GM18867 (cell line): Measurements from ENCODE around the gene AFF3.

ENCODE experiments used
- ATAC-seq: cut with Tn5 transposase; IDR thresholded peaks from one replicate; pipeline ENCODE4 v1.9.1; 2021; ENCODE audit warnings: mild to moderate bottlenecking, moderate library complexity; ENCODE audit not compliant: unreplicated experiment

Gene AFF3

DNA sequence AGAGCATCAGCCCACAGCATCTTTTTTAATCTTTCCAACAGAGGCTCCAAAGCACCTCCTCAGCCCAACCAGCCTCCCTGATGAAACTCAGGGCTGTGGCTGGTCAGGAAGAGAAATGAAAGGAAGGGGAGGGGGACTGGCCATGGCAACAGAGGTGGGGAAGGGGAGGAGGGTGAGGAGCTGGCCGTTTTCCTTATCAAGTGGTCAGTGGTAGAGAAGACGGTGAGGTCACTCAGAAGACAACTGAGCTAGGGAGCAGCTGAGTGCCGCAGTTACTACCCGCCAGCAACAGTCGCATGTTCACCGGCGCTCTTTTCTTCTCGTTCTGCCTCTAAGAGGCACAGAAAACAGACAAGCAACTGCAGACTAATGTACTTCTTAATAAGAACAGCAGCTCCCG lies 97.4 kb downstream of the AFF3 start:
- ATAC-seq = no peak

DNA sequence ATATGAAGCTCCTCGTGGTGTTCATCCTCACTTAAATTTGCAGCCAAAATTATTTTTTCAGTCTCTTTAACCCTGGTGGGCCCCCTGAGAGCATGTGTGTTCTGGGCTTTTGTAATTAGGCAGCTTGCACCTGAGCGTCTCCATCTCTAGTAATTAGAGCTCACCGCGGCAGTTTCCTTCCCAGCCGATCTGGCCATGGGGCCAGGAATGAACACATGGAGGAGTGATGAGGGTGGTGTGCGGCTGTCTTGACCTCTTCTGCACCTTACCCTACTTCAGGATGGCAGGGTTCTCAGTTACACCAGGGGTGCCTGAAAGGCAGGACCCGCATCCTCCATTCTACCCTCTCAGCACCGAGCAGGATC lies 98.5 kb downstream of the AFF3 start:
- no peak for ATAC-seq

DNA sequence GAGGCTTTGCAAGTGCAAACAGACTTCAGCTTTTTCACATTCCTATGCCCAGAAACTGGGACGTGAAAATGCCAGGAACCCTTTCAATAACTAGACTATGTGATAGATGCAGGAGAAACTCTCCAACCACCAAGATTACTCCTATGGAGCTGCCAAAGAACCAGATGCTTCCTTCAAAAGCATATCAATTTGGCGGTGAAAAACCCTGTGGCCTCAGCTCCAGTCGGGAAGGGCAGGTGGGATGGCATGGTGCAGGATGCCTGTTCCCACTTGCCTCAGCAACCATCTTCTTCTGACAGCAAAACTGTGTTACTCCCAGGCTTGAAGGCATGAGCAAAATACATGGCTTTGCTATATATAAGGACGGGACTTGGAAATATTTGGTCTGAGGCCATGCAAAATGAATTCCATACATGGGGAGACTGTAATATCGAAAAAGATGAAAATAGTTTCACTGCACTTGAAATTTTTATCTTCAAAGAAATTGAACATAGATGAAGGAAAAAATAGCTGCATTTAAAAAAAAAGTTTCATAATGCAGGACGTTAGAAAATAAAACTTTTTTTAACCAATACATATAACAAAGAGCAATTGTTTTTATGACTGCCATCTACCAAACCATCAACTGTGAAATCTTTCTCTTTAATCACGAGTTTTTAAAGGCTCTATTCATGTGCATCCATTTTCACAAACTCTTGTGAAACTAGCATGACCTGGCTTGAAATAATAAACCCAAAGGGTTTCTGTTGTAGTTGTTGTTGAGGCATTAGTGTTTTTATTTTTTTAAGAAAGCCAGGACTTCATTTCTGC lies 99.1 kb downstream of the AFF3 start:
- no peak for ATAC-seq

DNA sequence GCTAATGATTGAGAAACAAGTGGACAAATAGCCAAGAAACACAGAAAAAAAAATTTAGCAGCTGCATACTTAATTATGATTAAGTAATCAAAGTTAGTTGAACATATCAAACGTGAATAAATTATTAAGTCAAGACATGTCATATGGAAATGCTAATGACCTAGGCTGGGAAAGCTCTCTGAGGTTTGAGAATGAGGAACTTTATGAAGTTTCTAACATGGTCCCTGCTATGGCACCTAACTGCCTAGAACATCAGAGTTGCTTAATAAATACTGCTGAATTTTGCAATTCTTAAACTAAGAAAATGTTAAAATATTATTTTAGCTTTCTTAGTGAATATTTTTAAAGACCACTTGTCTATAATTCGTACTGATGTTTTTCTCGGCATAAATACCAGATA lies 99.8 kb downstream of the AFF3 start:
- no peak for ATAC-seq

DNA sequence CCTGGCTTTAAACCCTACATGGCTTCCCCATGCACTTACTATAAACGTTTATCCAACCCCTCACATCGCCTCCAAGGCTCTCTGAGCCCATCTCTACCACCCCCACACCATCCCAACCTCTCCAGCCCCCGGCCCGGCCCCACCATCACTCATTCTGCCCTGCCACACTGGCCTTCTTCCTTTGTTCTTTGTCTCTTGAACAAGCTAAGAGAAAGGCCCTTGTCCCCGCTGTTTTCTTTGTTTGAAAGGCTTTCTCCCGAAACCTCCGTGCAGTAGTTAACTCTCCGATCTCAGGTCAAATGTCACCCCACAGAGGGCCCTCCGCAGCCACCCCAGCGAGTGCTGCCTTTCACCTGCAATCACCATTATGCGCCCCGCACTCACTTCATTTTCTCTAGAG lies 100.4 kb downstream of the AFF3 start:
- ATAC-seq = no peak

DNA sequence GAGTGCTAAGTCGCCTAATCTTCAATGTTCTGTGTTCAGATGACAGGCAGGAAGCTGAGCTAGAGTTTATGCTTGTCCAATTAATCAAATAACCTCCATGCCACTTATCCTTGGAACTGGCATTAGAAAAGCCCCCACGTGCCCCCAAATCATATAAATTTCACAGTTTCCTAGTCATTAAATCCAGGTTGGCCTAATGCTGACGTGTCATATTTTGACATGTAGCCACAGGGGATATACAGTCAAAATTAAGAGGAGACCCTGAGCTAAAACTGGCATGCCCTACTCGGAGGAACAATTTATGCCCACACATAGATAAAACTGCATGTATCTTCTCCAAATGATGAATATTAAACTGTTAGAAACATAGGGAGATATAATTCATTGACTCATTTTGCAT lies 101.0 kb downstream of the AFF3 start:
- no peak for ATAC-seq

DNA sequence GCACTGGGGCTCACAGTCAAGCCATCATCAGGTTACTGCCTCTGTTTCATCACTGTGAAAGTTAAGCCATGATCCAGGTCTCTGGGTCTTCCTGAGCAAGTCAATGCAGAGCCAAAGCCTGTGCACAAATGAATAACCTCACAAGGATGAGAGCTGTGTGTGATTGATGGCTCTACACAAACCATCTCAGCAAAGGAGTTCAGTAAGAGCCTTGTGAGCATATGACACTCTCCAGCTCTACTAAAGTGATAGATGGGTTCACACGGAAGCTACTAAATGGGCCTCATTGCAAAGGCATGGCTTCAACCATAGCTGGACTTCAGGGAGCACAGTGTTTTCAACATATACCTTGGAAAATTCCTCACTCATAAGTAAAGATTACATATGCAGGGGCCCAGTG lies 101.5 kb downstream of the AFF3 start:
- no peak for ATAC-seq

DNA sequence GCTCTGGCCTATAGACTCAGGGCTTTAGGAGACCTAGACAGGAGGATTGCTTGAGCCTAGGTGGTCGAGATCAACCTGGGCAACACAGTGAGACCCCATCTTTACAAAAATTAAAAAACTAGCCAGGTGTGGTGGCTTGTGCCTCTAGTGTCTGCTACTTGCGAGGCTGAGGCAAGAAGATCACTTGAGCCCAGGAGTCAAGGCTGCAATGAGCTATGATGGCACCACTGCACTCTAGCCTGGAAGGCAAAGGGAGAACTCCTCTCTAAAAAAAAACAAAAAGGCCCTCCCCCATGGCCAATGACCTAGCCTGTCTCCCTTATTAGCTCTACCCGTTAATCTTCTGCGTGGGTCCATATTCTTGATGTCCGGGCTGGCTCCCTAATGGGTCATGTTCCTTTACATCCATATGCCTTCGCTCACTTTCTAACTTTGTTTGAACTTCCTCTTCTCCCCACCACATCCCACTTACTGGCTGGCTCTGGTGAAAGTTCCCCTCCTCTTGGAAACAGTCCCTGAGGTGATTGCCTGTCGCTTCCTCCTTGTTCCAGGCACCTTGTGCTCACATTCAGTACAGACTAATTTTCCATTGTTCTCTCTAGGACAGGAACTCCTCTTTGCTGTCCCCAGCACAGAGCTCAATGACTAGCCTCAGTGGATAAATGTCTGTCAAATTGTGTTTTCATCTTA lies 103.0 kb downstream of the AFF3 start:
- ATAC-seq = no peak

DNA sequence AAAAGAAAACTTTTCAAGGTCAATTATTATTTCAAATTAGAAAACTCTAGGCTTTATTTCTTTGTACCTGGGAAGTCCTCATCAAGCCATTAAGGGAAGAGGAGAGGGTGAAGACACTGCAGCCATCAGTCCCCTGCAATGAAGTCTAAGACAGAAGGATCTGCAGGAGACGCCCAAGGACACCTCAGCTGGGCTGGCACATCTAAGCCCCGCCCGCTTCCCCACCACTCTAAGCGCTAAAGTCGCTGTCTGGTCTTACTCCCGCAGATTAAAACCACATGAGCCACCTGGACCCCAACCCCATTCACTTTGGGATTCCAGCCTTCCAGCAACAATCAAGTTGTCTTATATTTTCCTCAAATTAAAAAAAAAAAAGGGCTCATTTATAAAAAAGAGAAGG lies 104.4 kb downstream of the AFF3 start:
- no peak for ATAC-seq

DNA sequence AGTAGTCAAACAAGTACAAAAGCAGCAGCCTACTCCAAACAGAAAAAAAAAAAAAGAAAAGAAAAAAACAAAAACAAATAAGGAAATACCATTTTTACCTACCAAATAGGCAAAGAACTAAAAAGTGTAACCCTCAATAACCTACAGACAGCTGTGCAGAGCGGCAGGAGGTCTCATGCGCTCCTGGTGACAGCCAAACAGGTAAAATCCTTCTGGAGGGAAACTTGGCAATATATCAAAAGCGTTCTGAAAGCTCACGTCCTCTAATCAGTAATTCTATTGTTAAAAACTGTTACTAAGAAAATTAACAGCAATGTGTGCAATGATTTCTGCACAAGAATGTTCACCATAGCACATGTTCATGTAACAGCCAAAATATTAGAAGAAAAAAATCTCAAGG lies 105.6 kb downstream of the AFF3 start:
- no peak for ATAC-seq

DNA sequence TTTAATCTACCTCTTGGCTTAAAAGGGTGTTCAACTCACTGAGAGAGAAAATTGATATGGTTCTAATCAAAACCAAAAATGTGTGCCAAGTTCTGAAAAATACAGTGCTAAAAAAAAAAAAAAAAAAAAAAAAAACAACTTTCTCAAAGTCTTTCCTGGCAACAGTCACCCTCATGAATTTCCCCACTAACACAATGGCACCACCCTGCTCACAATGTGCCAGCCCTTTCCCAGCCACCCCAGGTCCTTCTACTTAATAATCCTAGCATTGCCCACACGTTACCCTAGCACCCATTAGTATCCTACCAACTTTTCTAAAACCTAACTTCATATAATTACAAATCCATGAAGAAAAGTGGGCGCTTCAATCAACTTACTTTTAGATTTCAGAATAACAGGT lies 106.4 kb downstream of the AFF3 start:
- ATAC-seq = no peak

DNA sequence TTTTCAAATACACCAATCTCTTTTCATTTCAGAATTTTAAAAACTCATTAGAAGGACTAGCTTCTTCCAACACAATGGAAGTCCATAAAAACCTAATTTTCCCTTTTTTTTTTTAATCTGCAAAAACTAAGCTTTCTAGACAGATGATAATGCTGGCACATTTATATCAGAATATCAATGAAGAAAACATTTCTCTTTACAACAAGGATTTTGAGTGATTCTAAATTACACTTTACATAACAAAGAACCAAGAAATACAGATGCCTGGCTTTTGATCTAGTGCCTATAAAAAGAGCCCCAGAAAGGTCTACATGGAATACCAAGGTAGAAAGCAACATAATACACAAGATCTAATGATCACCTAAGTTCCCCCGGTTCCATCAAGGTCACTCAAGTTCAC lies 108.0 kb downstream of the AFF3 start:
- ATAC-seq = no peak

DNA sequence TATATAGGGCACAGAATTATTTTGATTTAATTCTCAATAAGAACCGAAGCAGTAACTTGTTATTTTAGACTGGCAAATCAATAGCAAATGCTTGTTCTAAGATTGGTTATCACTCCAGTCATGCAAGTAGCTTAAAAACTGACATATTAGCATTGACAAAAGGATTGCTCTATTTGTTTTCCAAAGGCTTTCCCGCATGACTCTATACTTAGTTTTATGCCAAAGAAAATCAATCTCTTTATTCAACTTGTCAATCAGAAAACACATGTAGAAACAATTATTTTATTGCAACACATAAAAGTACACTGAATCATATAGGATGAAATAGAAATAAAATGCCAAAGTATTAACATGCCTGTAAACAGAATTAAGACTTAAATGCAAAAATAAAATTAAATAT lies 108.4 kb downstream of the AFF3 start:
- no peak for ATAC-seq

DNA sequence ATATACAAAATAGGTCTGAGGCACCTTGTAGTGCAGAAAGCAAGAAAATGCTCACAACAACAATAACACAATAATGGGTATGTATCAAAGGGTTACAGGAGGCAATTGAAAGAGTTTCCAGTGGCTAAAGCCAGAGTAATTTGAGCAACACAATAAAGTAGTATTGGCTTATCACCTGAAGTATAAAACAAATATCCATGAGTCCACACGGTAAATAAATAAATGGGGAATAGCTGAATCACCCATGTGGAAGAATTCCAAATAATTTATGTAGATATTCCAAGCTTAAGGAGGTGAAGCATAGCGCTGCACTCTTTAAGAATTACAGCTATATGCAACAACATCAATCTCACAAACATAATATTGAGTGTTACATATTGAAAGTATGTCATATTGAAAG lies 110.8 kb downstream of the AFF3 start:
- ATAC-seq = no peak

DNA sequence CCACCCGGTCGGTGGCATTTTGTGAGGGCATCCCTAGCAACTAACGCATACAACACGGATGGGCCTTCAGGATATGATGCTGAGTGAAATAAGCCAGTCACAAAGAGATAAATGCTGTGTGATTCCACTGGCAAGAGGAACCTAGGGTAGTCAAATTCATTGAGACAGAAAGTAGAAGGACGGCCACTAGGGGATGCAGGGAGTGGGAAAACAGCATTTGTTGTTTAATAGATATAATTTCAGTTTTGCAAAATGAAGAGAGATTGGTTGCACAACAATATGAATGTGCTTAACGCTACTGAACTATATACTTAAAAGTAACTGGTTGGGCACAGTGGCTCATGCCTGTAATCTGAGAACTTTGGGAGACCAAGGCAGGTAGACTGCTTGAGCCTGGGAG lies 112.9 kb downstream of the AFF3 start:
- ATAC-seq = no peak

DNA sequence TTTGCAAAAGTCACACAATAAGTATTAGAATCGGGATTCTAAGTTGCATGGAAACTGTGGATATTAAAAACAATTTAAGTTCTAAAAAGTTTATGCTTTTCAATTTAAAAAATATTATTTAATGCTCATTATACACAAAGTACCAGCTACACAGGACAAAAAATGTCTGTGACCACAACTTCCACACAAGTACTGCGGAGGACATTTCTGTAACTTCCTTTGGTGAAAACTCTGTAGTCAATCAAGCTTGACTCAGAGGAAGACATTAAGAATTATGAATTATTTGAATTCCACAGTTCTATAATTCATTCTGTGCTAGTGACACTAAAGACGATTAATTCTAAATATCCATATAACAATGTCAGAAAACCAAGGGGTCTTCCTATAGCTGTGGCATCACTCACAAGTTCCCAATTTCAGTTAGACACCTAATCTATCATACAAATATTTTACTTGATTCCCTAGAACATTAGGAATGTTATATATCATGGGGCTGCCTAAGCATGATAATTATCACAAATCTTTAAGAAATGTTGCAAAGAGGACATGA lies 120.5 kb downstream of the AFF3 start:
- ATAC-seq = no peak

DNA sequence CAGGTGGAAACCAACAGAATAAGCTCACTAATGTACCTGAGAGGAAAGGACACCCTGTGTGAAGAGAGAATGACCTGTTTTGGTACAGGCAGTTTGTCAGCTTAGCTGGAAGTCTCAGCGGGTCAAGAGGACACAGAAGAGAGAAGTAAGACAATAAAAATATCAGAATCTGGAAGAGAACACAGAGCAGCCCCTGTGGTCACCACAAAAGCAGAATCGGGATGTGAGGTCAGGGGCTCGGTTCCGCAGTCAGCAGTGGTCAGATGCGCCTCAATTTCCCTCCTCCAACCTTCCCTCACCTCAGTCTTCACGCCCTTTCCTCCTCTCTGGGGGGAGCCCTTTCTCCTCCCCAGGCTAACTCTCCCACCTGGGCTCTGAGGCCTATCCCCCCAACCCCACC lies 122.9 kb downstream of the AFF3 start:
- ATAC-seq = no peak

DNA sequence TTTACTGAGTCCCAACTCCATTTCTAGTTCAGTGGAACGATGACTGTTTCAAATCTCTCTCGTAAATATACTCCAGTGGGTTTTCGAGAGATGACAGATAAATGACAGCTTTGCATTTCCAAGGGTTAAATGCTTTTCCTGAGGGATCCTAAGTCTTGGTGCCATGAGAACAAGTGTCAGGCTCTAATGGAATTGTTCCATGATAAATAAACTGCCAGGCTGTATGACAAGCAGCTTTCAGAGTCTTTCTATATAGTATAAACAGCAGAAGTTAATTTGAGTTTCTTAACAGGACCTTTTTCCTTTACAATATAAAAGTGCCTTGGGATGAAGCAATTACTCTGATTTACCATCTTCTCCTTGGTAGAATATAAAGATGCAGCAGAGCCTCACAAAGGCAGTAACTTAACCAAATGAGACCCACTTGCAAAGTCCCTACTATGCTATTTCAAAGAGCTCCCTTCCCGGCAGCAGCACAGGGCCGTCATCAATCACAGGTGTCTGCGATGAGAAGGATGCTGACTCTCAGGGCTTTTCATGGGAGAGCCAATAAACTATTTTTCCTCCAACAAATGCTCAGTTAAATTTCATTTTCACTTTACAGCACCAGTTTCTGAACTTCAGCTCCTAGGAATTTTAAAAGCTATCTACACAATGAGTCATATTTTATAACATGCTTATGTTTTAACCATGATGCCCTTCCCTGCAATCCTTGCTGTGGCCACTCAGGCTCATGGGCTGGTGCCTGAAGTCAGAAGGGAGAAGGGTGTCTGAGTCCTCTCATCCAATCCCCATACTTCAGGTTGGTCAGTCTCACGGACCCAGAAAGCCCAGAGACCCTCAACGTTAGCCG lies 123.8 kb downstream of the AFF3 start:
- no peak for ATAC-seq

DNA sequence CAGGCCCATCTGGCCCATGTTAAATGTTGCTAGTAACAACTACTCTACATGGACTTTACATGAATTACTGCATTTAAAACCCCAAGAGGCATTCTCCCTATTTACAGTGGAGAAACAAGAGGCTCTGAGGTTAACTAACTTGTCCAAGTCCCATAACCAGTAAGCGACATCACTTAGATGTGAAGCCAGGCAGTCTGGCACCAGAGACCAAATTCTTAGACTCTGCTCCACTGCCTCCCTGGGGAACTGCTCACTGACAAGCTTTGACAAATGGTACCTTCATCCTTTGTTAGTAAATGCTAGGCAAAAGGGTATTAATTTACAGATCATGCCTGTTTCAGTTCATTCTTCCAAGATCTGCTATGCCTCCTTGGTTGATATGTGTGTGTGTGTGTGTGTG lies 124.8 kb downstream of the AFF3 start:
- ATAC-seq = no peak

DNA sequence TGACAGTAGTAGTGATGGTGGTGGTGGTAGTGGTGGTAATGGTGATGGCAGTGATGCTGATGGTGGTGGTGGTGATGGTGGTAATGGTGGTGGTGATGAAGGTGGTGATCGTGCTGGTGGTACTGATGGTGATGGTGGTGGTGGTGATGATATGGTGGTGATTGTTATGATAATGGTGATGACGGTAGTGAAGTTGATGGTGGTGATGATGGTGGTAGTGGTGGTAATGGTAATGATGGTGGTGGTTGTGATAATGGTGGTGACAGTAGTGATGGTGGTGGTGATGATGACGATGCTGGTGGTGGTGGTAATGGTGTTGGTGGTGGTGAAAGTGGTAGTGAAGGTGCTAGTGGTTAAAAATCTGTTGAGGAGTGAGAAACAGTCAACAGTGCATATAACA lies 125.6 kb downstream of the AFF3 start:
- ATAC-seq = no peak

DNA sequence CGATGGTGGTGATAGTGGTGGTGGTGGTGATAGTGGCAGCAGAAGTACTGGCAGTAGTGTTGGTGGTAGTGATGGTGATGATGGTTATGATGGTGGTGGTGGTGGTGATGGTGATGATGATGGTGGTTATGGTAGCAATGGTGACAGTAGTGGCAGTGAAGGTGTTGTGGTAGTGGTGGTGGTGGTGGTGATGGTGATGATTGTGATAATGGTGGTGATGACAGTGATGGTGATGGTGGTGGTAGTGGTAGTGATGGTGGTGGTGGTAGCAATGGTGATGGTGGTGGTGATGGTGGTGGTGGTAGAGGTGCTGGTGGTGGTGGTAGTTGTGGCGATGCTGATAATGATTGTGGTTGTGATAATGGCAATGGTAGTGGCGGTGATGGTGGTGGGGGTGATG lies 126.5 kb downstream of the AFF3 start:
- no peak for ATAC-seq
